ENCODE results near the gene MAST2. TPM values are rescaled to one million over a fixed set of nuclear protein-coding genes. Genes with fewer than 3 reads are reported as not detected.

MAST2 gene
- total and polyA plus RNA-seq, 2 of the 4 experiments (the other 2 are of a cell fraction), result 14.2 to 41.0 TPM

- H3K9ac ChIP-seq (ENCODE audit: low read depth, low read length), result no peak overlapping the region
- in situ Hi-C loops (cut with MboI; ENCODE audit: low sequenced_read_pairs) (no loop called here), dilution Hi-C loops (cut with HindIII; ENCODE audit: low sequenced_read_pairs, unreplicated experiment) (no loop called here), intact Hi-C loops (cut with micrococcal nuclease) (no loop called here)
- no peak overlapping the region for H3K4me3 ChIP-seq (ENCODE audit: insufficient read depth, low read depth, low read length)
- no peak overlapping the region for H3K14ac ChIP-seq (replicated peaks; ENCODE audit: low read depth, low read length)
- no peaks in the 10 kb centered on the region for H3K36me3 ChIP-seq (ENCODE audit: control insufficient read depth, insufficient read depth, low read length)
- no CpG with 5 or more reads among the region's 3 CpGs for WGBS, 2 experiments (ENCODE audit: extremely low coverage in 2 of 2, insufficient read length in 1 of 2)
- no peaks in the 10 kb centered on the region for H3K9me1 ChIP-seq (ENCODE audit: insufficient read depth, low read length)
- H2BK120ac ChIP-seq (ENCODE audit: low read depth, low read length), result no peak overlapping the region
- no peaks in the 10 kb centered on the region for H3K4me1 ChIP-seq (ENCODE audit: control insufficient read depth, insufficient read depth, low read length)
- no peak overlapping the region for H4K8ac ChIP-seq (ENCODE audit: low read depth in 2 of 2, low read length in 2 of 2)
- no peak overlapping the region for H4K5ac ChIP-seq (ENCODE audit: low read depth, low read length)
- no peak overlapping the region for H3K18ac ChIP-seq (ENCODE audit: low read depth, low read length)
- ATAC-seq (ENCODE audit: low read depth), result no peak
- no peak overlapping the region for H4K91ac ChIP-seq (ENCODE audit: insufficient read depth, low read depth, low read length)
- no peak overlapping the region for H2BK5ac ChIP-seq (ENCODE audit: low read depth, low read length, poor library complexity, severe bottlenecking)
- no peak overlapping the region for H3K56ac ChIP-seq (ENCODE audit: extremely low read depth, insufficient read depth, low read length)
- no peak overlapping the region for H3K4me2 ChIP-seq (ENCODE audit: low read depth, low read length)
- H3K27me3 ChIP-seq (ENCODE audit: control insufficient read depth, insufficient read depth, low read length), result peaks cover 12% of the 10 kb centered on the region
- POLR2A ChIA-PET (ENCODE audit: unreplicated experiment), result no interaction called here
- H2BK15ac ChIP-seq (ENCODE audit: low read depth, low read length), result no peak overlapping the region
- TF ChIP-seq RFX5 (IDR thresholded peaks at IDR 0.05; ENCODE audit: low read depth, low read length), result no peak
- no peak overlapping the region for H3K27ac ChIP-seq (ENCODE audit: insufficient read depth, low read length)
- H2AFZ ChIP-seq (replicated peaks; ENCODE audit: low read length, poor library complexity), result no peak overlapping the region
- no peak overlapping the region for H2AK9ac ChIP-seq (replicated peaks; ENCODE audit: low read depth, low read length, poor library complexity)
- no peak overlapping the region for H2BK20ac ChIP-seq (ENCODE audit: low read depth, low read length)
- H4K20me1 ChIP-seq (ENCODE audit: insufficient read depth, low read length), result no peaks in the 10 kb centered on the region
- no peak for DNase-seq
- no TSS peak for BruUV-seq (replicated peaks)
- CTCF ChIA-PET, result no interaction called here
- no peaks in the 10 kb centered on the region for H3K9me3 ChIP-seq (ENCODE audit: control insufficient read depth, insufficient read depth, low read length)
- no peaks in the 10 kb centered on the region for H3K79me1 ChIP-seq (ENCODE audit: low read depth in 1 of 2, low read length in 2 of 2)
- H2AK5ac ChIP-seq (ENCODE audit: low read depth, low read length), result no peak overlapping the region
- no peak overlapping the region for H3K23ac ChIP-seq (ENCODE audit: low read depth, low read length)
- H3K4ac ChIP-seq (ENCODE audit: low read depth, low read length), result no peak overlapping the region
Measured at GRCh38 chr1:45762291-45762690, 41.1 kb upstream of the MAST2 start.

Measured in IMR-90 (cell line).